Activated CD4-positive, alpha-beta T cell treated with anti-CD3 and anti-CD28 coated beads for 24 hours (primary cell): ENCODE results near the gene DEDD.

ENCODE experiments used
- DNase-seq, 2 donors: peaks; one replicate each; pipeline ENCODE4 v3.0.0-alpha.2; 2020; ENCODE audit warnings: low read depth in 2 of 2

Gene DEDD

GRCh38 chr1:161132410-161133219 lies at the start of gene DEDD:
TSS of gene DEDD (minus strand) at chr1:161132667. CDS start at chr1:161124462, 8,205 bp downstream.
- DNase-seq, result peak; percentile 79 to 80

- peak; percentile 49 to 53 for DNase-seq
Measured at GRCh38 chr1:161182214-161182613, 49.7 kb upstream of the DEDD start.

- no peak for DNase-seq
Measured at GRCh38 chr1:161180639-161181038, 48.2 kb upstream of the DEDD start.

- DNase-seq, result no peak
Measured at GRCh38 chr1:161179698-161180097, 47.2 kb upstream of the DEDD start.

- DNase-seq, result no peak
Measured at GRCh38 chr1:161177936-161178244, 45.4 kb upstream of the DEDD start.

GRCh38 chr1:161177112-161177935 lies 44.9 kb upstream of the DEDD start, which contains the start of gene B4GALT3:
TSS of gene B4GALT3 (minus strand) at chr1:161177507. CDS start at chr1:161176060, 1,447 bp downstream.
- DNase-seq, result peak; percentile 96 to 98

- DNase-seq, result no peak
Measured at GRCh38 chr1:161176468-161177111, 44.1 kb upstream of the DEDD start.

GRCh38 chr1:161175771-161176453 lies 43.4 kb upstream of the DEDD start:
- DNase-seq, result no peak

GRCh38 chr1:161174911-161175310 lies 42.4 kb upstream of the DEDD start:
- no peak for DNase-seq

GRCh38 chr1:161173711-161174110 lies 41.2 kb upstream of the DEDD start:
- no peak for DNase-seq

GRCh38 chr1:161172776-161173376 lies 40.4 kb upstream of the DEDD start:
- no peak for DNase-seq

- no peak for DNase-seq
Measured at GRCh38 chr1:161172349-161172748, 39.9 kb upstream of the DEDD start.

- no peak for DNase-seq
Measured at GRCh38 chr1:161171696-161172095, 39.2 kb upstream of the DEDD start.

- DNase-seq, result no peak
Measured at GRCh38 chr1:161171191-161171590, 38.7 kb upstream of the DEDD start.

GRCh38 chr1:161168906-161169305 lies 36.4 kb upstream of the DEDD start:
- no peak for DNase-seq

GRCh38 chr1:161166669-161167548 lies 34.4 kb upstream of the DEDD start:
- DNase-seq, result no peak

- DNase-seq, result peak; percentile 80 to 86
Measured at GRCh38 chr1:161165742-161166668, 33.5 kb upstream of the DEDD start, which contains the start of gene PPOX. TSS of gene PPOX (plus strand) at chr1:161166426. CDS start at chr1:161166848, 422 bp downstream.

- DNase-seq, result no peak
Measured at GRCh38 chr1:161164901-161165610, 32.6 kb upstream of the DEDD start.
